HEK293 (cell line): ENCODE measurements around the gene CELF6.

Experiments used
- CTCF ChIP-seq: fragments of 450-650 bp; formaldehyde crosslinking; IDR thresholded peaks from 2 replicates; pipeline ENCODE4 v1.5.1; 2016; ENCODE audit warnings: missing biosample characterization, missing genetic modification characterization
- FEZF1 ChIP-seq: fragments of 450-650 bp; formaldehyde crosslinking; IDR thresholded peaks from 2 replicates; pipeline ENCODE4 v1.5.1; 2016; ENCODE audit warnings: missing biosample characterization, missing genetic modification characterization
- KLF9 ChIP-seq: fragments of 450-650 bp; formaldehyde crosslinking; IDR thresholded peaks from 2 replicates; pipeline ENCODE4 v1.5.1; 2016; ENCODE audit warnings: missing biosample characterization, missing genetic modification characterization, low read depth
- PATZ1 ChIP-seq: fragments of 450-650 bp; formaldehyde crosslinking; IDR thresholded peaks from 2 replicates; pipeline ENCODE4 v1.5.1; 2016; ENCODE audit warnings: missing biosample characterization, missing genetic modification characterization
- PBX3 ChIP-seq: sonication (generic); formaldehyde crosslinking; IDR thresholded peaks from 2 replicates; pipeline ENCODE4 v1.8.1; 2022; ENCODE audit warnings: mild to moderate bottlenecking, moderate library complexity, missing genetic modification reagents
- ZNF184 ChIP-seq: fragments of 450-650 bp; IDR thresholded peaks from 2 replicates; pipeline ENCODE4 v1.5.1; 2018; ENCODE audit warnings: missing biosample characterization, mild to moderate bottlenecking, missing genetic modification characterization
- ZNF2 ChIP-seq: fragments of 450-650 bp; formaldehyde crosslinking; IDR thresholded peaks from 2 replicates; pipeline ENCODE4 v1.5.1; 2016; ENCODE audit warnings: missing biosample characterization, missing genetic modification characterization
- ZNF362 ChIP-seq: fragments of 450-650 bp; formaldehyde crosslinking; IDR thresholded peaks from 2 replicates; pipeline ENCODE4 v1.5.1; 2016; ENCODE audit warnings: missing biosample characterization, missing genetic modification characterization
- ZNF692 ChIP-seq: fragments of 450-650 bp; formaldehyde crosslinking; IDR thresholded peaks from 2 replicates; pipeline ENCODE4 v1.5.1; 2016; ENCODE audit warnings: missing biosample characterization, missing genetic modification characterization
- ZNF785 ChIP-seq: fragments of 450-650 bp; formaldehyde crosslinking; IDR thresholded peaks from 2 replicates; pipeline ENCODE4 v1.5.1; 2016; ENCODE audit warnings: missing biosample characterization, missing genetic modification characterization
- ZNF830 ChIP-seq: fragments of 450-650 bp; IDR thresholded peaks from 2 replicates; pipeline ENCODE4 v1.5.0; 2018; ENCODE audit warnings: missing biosample characterization, missing genetic modification characterization, low read depth, mild to moderate bottlenecking, moderate library complexity

- no peak for TF ChIP-seq CTCF (tag by site-specific recombination)
- TF ChIP-seq KLF9 (tag by site-specific recombination), result no peak
- no peak for TF ChIP-seq ZNF785 (tag by site-specific recombination)
- TF ChIP-seq ZNF362 (tag by site-specific recombination), result no peak
- TF ChIP-seq FEZF1 (tag by site-specific recombination), result no peak
- TF ChIP-seq PATZ1, result no peak
- TF ChIP-seq ZNF184 (tag by site-specific recombination), result no peak
- no peak for TF ChIP-seq ZNF2 (tag by site-specific recombination)
- TF ChIP-seq PBX3 (CRISPR knock-in tag), result no peak
- TF ChIP-seq ZNF830 (tag by site-specific recombination), result no peak
- TF ChIP-seq ZNF692 (tag by site-specific recombination), result no peak
Observed at GRCh38 chr15:72368899-72369298, 48.9 kb upstream of the CELF6 start.
